Sigmoid colon (tissue), 4 donors: ENCODE measurements around the gene TNIK.

Experiments used
- EP300 ChIP-seq, 4 donors: sonication (generic); formaldehyde crosslinking; IDR thresholded peaks; one replicate each; pipeline ENCODE4 v1.6.1; 2017; ENCODE audit warnings: antibody characterized with exemption in 4 of 4
- POLR2A ChIP-seq, 2 donors: fragments of 450-650 bp; IDR thresholded peaks; one replicate each; pipeline ENCODE4 v1.6.1; 2016; ENCODE audit warnings: antibody characterized with exemption in 2 of 2, mild to moderate bottlenecking in 2 of 2, moderate library complexity in 2 of 2
- TF ChIP-seq, protein P1 (sequence below), 4 experiments: fragments of 450-650 bp in 3 of 4; fragments of 200-600 bp in 1 of 4; IDR thresholded peaks; one replicate each; pipeline ENCODE4 v1.5.1; 2016 to 2019; ENCODE audit warnings: antibody characterized with exemption in 4 of 4, mild to moderate bottlenecking in 3 of 4, moderate library complexity in 2 of 4

DNA sequence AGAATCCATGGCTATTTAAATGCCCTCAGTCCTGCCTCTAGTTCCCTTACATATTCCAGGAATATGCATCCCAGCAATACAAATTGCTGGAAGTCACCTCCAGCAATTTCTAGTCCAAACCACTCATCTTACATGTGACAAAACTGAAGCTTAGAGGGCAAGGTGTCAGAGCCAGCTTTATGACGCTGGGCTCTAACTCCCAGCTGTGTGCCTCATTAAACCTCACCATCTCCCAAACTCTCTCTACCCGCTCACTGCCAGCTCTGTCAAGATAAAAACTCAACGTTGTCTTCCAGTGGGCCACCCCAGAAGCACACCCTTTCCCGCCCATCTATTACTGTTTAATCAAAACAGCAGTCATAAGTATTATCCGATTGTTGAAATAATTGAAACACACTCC is 7.9 kb downstream of the TNIK start:
- TF ChIP-seq POLR2A (IDR thresholded peaks at IDR 0.05) (no peak), EP300 (IDR thresholded peaks at IDR 0.05) (no peak)
- TF ChIP-seq, protein P1, sequence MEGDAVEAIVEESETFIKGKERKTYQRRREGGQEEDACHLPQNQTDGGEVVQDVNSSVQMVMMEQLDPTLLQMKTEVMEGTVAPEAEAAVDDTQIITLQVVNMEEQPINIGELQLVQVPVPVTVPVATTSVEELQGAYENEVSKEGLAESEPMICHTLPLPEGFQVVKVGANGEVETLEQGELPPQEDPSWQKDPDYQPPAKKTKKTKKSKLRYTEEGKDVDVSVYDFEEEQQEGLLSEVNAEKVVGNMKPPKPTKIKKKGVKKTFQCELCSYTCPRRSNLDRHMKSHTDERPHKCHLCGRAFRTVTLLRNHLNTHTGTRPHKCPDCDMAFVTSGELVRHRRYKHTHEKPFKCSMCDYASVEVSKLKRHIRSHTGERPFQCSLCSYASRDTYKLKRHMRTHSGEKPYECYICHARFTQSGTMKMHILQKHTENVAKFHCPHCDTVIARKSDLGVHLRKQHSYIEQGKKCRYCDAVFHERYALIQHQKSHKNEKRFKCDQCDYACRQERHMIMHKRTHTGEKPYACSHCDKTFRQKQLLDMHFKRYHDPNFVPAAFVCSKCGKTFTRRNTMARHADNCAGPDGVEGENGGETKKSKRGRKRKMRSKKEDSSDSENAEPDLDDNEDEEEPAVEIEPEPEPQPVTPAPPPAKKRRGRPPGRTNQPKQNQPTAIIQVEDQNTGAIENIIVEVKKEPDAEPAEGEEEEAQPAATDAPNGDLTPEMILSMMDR (IDR thresholded peaks at IDR 0.05), result no peak
